ENCODE measurements around the gene SLC52A1. TPM values are rescaled to one million over a fixed set of nuclear protein-coding genes. Genes with fewer than 3 reads are reported as not detected.

SLC52A1 gene
- total and polyA plus RNA-seq, 2 of the 13 experiments (the other 11 are each of a cell fraction or from before 2014, with no cell fraction given), result 0.03 to 0.13 TPM

GRCh38 chr17:4998732-4999429 lies 36.3 kb downstream of the SLC52A1 start (continued):
- TF ChIP-seq ZNF292 (CRISPR knock-in tag; IDR thresholded peaks at IDR 0.05; ENCODE audit: borderline replicate concordance, low read depth), result 0 out of 2 replicates have a peak, but pooled peaks have one; percentile 36
- peak; percentile 50; the same call in 1 of the 2 replicates for TF ChIP-seq ZMYM3 (CRISPR knock-in tag; IDR thresholded peaks at IDR 0.05)
- 0 out of 2 replicates have a peak, but pooled peaks have one; percentile 55 for TF ChIP-seq POGZ (CRISPR knock-in tag; IDR thresholded peaks at IDR 0.05)
- peak; percentile 82 for TF ChIP-seq ZNF331 (CRISPR knock-in tag; IDR thresholded peaks at IDR 0.05)
- peak; percentile 68; the same call in 1 of the 2 replicates for TF ChIP-seq MYC (CRISPR knock-in tag; IDR thresholded peaks at IDR 0.05; ENCODE audit: borderline replicate concordance)
- TF ChIP-seq NCOA2 (CRISPR knock-in tag; IDR thresholded peaks at IDR 0.05), result peak; percentile 65
- 0 out of 2 replicates have a peak, but pooled peaks have one; percentile 58 for TF ChIP-seq SNAPC2 (CRISPR knock-in tag; IDR thresholded peaks at IDR 0.05)
- peak; percentile 55; the same call in 1 of the 2 replicates for TF ChIP-seq POLR2AphosphoS5 (IDR thresholded peaks at IDR 0.05; ENCODE audit: low read depth, low read length)
- peak; percentile 52; the same call in 1 of the 2 replicates for TF ChIP-seq ZNF333 (CRISPR knock-in tag; IDR thresholded peaks at IDR 0.05; ENCODE audit: borderline replicate concordance)
- no peak for TF ChIP-seq ZNF570 (CRISPR knock-in tag; IDR thresholded peaks at IDR 0.05; ENCODE audit: borderline replicate concordance)
- TF ChIP-seq ZFP36L1 (CRISPR knock-in tag; IDR thresholded peaks at IDR 0.05), result 0 out of 2 replicates have a peak, but pooled peaks have one; percentile 54
- TF ChIP-seq HDAC1 (CRISPR knock-in tag; IDR thresholded peaks at IDR 0.05), result peak; percentile 86; the same call in 1 of the 2 replicates
- 0 out of 2 replicates have a peak, but pooled peaks have one; percentile 25 for TF ChIP-seq CC2D1A (CRISPR knock-in tag; IDR thresholded peaks at IDR 0.05)
- TF ChIP-seq ZNF383 (CRISPR knock-in tag; IDR thresholded peaks at IDR 0.05; ENCODE audit: borderline replicate concordance), result no peak
- no peak for TF ChIP-seq ARNTL (CRISPR knock-in tag; IDR thresholded peaks at IDR 0.05)
- TF ChIP-seq NONO (IDR thresholded peaks at IDR 0.05), result no peak
- peak; percentile 71 for TF ChIP-seq NONO (CRISPR knock-in tag; conservative IDR thresholded peaks at IDR 0.05)
- 0 out of 2 replicates have a peak, but pooled peaks have one; percentile 23 for TF ChIP-seq ARID2 (CRISPR knock-in tag; IDR thresholded peaks at IDR 0.05; ENCODE audit: borderline replicate concordance)
- peak; percentile 92 for TF ChIP-seq ZNF605 (CRISPR knock-in tag; IDR thresholded peaks at IDR 0.05)
- 0 out of 2 replicates have a peak, but pooled peaks have one; percentile 47 for TF ChIP-seq AHDC1 (CRISPR knock-in tag; IDR thresholded peaks at IDR 0.05; ENCODE audit: borderline replicate concordance)
- TF ChIP-seq YY1 (IDR thresholded peaks at IDR 0.05; ENCODE audit: insufficient read depth, insufficient replicate concordance, low read depth, low read length), result no peak
- TF ChIP-seq MXI1 (IDR thresholded peaks at IDR 0.05; ENCODE audit: borderline replicate concordance, low read depth, low read length), result peak; percentile 46; the same call in 1 of the 3 replicates
- TF ChIP-seq KMT2B (CRISPR knock-in tag; IDR thresholded peaks at IDR 0.05), result peak; percentile 23; the same call in 1 of the 2 replicates
- TF ChIP-seq, protein P1, sequence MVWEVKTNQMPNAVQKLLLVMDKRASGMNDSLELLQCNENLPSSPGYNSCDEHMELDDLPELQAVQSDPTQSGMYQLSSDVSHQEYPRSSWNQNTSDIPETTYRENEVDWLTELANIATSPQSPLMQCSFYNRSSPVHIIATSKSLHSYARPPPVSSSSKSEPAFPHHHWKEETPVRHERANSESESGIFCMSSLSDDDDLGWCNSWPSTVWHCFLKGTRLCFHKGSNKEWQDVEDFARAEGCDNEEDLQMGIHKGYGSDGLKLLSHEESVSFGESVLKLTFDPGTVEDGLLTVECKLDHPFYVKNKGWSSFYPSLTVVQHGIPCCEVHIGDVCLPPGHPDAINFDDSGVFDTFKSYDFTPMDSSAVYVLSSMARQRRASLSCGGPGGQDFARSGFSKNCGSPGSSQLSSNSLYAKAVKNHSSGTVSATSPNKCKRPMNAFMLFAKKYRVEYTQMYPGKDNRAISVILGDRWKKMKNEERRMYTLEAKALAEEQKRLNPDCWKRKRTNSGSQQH (CRISPR knock-in tag; IDR thresholded peaks at IDR 0.05; ENCODE audit: low read depth), result no peak

Measured in HepG2 (cell line).